NOMO-1 (cell line): Measurements from ENCODE around the gene ESR2.
"Not testable (repeated sequence)": the region's sequence is repeated elsewhere in the genome, so short reads cannot be mapped to it uniquely, and the experiment has no call there.

Experiments used
- DNase-seq, 2 experiments: peaks; one replicate each; lab custom pipeline; 2025; ENCODE audit not compliant: unreplicated experiment in 2 of 2; lab: John Stamatoyannopoulos, UW

Gene ESR2

DNA sequence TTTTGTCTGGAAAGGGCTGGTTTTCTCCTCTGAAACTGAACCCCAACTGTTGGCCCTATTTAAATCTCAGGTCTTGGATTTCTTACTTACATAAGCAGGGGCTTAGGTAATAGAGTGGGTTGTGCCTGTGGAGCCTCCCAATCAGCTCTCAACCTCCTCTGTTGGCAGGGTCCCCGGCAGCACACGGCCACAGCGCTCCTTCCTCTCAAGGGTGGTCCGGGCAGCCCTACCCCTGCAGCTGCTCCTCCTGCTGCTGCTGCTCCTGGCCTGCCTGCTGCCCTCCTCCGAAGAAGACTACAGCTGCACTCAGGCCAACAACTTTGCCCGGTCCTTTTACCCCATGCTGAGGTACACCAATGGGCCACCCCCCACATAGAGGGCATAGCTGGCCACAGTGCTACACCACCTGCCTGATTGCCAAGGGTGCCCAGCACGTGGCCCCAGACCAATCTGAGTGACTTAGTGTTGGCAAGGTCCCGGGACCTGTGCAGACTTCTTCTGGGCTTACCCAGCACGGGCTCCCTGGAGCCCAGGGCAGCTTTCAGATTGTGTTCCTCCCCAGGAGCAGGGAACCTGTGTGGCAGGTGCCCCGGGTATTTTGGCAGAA lies 68.9 kb downstream of the ESR2 start:
- DNase-seq = no peak

DNA sequence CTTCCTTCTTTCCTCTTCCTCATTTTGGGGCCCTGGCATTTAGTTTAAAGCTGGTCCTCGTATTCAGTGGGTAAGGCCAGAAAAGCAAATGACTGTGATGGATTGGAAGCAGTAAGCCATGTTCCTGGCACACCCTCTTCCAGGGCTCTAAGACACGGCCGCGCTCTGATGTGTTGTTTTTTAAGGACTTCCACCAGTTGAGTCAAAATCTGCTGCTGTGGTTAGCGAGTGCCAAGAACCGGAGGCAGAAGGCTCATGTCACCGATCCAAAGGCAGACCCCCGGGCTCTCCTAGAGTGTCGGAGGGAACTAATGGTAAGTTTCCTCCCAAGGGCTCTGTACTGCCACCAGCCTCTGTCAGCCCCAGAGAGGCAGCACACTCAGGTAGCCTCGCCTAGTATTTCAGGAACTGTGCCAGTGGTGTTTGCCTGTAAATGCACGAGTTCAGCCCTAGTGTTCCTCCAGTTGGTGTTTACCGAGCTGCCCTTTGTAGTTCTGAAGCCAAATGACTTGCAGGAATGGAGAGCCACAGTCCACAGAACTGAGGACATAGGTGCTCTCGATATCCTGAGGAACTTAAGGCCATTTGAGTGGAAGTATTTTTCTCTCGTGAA lies 72.7 kb downstream of the ESR2 start:
- DNase-seq = no peak

- DNase-seq = no peak
Observed at GRCh38 chr14:64220466-64220865, 73.7 kb downstream of the ESR2 start.

DNA sequence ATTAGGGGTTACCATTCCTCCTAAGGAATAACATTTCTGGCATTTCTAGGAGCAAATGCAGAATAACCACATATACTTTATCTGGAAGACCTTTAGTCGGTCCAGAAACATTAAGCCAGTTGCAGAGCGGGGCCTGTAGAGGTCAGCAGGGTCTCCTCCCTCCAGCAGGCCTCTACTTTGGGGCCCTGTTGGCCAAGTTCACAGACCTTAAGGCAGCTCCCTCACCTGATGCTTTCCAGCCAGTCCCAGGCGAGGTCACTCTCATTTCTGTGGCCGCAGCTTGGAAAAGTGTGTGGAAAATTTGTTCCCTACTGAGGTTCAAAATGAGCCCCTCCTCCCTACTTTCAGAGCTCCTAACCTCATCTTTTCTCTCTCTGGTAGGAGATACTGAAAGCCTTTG lies 74.1 kb downstream of the ESR2 start:
- no peak for DNase-seq

GRCh38 chr14:64218344-64219240 lies 75.6 kb downstream of the ESR2 start:
- no peak for DNase-seq

DNA sequence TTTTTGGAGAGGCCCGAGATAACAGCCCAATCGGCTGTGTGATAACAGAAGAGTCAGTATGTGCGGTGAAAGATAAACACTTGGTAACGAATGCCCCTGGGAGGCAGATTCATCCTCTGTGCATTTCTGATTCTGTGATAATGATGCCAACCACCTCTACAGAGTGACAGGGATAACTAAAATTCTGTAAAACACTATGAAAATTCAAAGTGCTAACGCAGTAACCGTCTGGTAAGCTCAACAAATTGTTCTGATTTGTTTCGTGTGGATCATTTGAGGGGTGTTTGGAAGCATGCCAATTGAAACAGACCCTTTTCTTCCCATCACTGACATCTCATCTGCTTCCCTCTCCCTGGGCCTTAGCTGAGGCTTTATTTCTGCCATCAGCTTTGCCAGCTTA lies 76.3 kb downstream of the ESR2 start:
- DNase-seq = no peak

GRCh38 chr14:64217308-64217707 lies 76.9 kb downstream of the ESR2 start:
- DNase-seq = no peak

DNA sequence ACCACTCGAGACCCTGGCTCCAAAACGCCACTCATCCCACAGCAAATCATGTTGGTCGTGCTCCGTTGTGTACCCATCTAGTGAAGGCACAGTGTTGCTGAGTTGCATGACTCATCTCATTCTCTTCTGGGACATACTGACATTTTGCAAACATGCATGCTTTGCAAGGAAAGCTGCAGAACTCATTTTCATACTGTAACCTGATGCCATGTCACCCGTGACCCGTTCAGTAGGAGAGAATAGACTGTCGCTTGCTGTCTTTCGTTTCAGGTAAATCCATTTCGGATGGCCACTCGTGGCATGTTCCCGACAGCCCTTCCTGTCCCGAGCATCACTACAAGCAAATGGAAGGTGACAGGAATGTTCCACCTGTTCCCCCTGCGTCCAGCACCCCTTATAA lies 78.2 kb downstream of the ESR2 start:
- DNase-seq = no peak

- DNase-seq = no peak
Observed at GRCh38 chr14:64215274-64215673, 78.9 kb downstream of the ESR2 start.

- DNase-seq = no peak
Observed at GRCh38 chr14:64213853-64214570, 80.2 kb downstream of the ESR2 start.

DNA sequence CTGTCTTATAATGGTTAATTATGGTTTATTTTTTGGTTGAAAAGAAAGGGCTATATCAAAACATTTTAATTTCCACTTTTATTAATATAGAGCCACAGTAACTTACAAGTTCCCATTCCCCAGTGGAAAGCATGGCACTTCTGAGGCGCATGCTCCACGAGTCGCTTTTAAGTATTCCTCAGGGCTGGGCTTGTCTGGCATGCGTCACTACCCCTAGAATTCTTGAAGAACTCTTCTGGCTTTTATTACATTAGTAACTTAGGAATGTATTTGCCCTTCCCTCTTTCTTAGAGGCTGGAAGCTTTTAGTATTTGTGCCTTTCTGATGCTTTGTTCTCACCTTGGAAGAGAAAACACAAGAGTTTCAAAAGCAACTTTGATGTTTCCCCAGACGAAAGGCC lies 81.1 kb downstream of the ESR2 start:
- no peak for DNase-seq

- no peak for DNase-seq
Observed at GRCh38 chr14:64212666-64213065, 81.5 kb downstream of the ESR2 start.

DNA sequence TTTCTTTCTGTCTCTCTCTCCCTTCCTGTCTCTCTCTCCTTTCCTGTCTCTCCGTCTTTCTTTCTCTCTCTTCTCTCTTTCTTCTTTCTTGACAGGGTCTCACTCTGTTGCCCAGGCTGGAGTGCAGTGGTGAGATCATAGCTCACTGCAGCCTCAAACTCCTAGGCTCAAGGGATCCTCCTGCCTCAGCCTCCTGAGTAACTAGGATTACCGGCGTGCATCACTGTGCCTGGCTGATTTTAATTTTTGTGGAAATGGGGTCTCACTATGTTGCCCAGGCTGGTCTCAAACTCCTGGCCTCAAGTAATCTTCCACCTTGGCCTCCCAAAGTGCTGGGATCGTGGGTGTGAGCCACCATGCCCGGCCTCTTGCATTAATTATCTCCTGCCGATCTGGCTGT lies 83.3 kb downstream of the ESR2 start:
- not testable (repeated sequence) for DNase-seq

DNA sequence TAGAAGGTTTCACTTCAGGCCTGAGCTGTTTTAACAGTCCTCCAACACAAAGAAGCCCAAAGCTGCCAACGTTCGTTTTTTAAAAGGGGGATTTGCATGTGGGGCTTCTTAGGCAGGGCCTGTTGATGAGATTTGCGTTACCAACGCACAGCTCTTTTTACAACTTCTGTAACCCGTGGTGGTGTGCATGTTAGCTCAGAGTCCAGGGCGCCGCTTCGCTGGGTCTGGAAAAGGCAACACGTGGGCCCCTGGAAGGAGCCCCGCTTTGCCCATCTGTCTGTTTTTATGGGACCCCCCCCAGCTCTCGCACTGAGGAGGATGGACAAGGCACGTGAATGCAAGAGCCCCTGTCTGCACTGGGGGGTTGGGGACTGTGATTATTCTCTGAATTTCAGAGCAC lies 84.0 kb downstream of the ESR2 start:
- DNase-seq = no peak

DNA sequence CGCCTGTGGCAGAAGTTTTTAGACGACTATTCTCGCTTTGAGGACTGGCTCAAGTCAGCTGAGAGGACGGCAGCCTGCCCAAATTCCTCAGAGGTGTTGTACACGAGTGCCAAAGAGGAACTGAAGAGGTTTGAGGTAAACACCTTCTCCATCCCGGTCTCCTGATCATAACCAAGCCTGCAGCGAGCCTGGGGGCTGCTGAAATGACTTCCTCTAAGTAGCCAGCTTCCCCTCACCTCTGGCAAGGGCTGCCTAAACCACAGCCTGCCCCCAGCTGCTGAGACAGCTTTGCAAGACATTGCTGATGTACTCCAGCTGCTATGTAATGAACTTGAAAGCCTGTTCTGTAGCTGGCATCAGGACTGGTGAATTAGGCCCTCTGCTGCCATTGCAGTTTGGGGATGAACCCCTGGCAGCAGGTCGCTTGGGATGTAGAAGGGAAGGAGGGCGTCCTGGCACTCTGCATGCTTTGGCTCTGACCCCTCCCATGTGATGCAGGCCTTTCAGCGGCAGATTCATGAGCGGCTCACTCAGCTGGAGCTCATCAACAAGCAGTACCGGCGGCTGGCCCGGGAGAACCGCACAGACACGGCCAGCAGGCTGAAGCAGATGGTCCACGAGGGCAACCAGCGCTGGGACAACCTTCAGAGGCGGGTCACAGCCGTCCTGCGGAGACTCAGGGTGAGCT lies 84.6 kb downstream of the ESR2 start:
- no peak for DNase-seq

DNA sequence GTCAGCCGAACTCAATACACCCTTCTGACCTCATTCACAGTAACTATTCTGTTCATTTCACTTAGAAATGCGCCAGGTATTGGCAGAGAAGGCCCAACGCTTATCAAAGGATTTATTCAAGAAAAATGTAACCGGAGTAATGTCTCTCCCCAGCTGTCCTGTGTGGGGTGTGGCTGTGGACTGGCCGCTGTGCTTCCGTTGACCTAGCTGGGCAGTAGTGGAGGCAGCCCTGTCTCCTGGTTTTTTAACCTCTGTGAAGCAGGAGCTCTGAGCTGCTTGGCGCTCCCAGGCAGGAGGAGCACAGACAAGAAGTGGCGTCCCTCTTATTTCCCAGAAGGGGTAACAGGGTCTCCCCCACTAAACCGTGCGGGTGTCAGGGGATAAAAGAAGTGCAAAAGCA lies 85.2 kb downstream of the ESR2 start:
- DNase-seq = no peak

DNA sequence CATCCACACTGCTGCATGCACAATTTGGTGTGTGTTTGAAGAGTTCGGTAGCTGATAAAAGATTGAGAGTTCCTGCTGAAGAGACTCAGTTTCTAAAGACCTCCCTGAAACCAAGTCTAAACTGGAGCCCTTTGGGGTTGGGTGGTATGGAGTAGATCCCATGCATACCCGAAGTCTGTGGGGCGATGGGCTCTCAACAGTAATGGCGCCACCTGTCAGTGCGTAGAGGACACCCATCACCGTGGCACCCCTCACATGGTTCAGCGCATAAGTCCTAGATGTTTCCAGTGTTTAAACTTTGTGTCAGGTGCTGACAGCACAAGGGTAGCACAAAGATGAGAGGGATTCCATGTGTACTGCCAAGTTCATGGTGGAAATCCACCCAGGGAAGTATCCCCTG lies 85.9 kb downstream of the ESR2 start:
- no peak for DNase-seq

DNA sequence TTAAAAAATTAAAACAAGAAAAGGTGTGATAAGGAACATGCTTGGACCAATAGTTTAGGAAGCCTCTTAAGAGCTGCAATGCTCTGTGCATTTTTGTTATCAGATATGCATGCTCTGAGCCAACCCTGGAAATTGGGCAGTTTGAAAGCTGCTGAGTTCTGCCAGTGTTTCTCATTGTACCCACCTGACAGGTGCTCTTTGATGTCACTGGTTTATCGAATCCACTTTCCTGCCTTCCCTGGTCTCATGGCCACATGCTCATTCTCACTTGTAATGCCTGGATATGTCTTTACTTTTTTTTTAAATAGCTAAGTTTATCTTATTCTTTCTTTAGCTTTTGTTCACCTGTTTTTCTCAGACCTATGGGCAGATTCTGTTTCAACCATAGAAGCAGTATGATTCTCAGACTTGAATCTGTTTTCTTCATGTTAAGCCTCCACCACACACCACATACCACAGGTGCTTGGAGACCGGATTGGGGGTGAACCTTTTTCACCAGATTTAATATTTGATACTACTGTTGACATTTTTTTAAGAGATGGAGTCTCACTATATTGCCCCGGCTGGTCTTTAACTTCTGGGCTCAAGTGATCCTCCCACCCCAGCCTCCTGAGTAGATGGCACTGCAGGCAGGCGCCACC lies 90.7 kb downstream of the ESR2 start:
- DNase-seq = no peak

DNA sequence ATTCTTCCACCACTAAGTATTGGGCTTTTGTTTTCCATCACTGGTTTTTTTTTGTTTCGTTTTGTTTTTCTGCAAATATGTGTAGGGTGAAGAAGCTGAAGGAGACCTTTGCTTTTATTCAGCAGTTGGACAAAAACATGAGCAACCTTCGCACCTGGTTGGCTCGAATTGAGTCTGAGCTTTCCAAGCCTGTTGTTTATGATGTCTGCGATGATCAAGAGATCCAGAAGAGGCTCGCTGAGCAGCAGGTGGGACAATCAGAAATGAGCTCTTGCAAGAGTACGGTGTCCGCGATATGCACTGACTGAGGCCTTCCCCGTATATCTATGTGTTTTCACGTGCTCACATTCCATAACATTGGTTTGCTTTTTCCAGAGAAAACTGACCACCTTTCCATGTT lies 91.5 kb downstream of the ESR2 start:
- no peak for DNase-seq

DNA sequence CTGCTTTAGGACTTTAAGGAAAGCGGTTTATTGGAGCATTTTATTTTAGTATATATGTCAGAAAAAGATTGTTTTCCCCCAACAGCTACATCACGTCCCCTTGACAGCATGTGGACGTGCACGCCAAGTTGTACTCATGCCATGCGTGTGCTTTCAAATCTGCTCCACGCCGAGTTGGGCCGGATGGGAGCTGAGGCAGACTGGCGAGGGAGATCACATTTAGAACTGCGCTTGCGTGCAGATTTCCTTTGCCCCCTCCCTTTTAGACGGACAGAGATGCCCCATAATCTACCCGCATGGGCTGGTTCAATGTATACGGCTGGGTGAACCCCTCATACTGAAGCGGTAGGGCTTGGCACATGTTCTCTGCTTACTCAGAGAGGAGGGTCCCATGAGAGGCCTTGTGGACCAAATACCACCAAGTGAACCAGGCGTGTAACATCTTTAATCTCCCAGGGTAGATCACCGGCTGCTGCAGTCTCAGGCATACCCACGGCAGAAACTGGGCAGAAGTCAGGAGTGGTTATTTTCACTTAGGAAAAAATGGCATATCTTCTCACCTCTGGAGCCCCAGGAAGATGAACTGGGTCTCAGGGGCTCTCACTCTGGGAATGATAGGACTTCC lies 92.1 kb downstream of the ESR2 start:
- DNase-seq = no peak
